Stimulated activated CD8-positive, alpha-beta memory T cell treated with anti-CD3 and anti-CD28 coated beads, Interleukin-4, amount 100 ng/mL, for 24 hours (primary cell): ENCODE results near the gene SIGLEC11.
"Not testable (repeated sequence)": the region's sequence is repeated elsewhere in the genome, so short reads cannot be mapped to it uniquely, and the experiment has no call there.

Source experiments
- DNase-seq: peaks from one replicate; pipeline ENCODE4 v3.0.0-alpha.2; 2020; ENCODE audit warnings: low read depth

SIGLEC11 gene, protein sequence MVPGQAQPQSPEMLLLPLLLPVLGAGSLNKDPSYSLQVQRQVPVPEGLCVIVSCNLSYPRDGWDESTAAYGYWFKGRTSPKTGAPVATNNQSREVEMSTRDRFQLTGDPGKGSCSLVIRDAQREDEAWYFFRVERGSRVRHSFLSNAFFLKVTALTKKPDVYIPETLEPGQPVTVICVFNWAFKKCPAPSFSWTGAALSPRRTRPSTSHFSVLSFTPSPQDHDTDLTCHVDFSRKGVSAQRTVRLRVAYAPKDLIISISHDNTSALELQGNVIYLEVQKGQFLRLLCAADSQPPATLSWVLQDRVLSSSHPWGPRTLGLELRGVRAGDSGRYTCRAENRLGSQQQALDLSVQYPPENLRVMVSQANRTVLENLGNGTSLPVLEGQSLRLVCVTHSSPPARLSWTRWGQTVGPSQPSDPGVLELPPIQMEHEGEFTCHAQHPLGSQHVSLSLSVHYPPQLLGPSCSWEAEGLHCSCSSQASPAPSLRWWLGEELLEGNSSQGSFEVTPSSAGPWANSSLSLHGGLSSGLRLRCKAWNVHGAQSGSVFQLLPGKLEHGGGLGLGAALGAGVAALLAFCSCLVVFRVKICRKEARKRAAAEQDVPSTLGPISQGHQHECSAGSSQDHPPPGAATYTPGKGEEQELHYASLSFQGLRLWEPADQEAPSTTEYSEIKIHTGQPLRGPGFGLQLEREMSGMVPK

DNA sequence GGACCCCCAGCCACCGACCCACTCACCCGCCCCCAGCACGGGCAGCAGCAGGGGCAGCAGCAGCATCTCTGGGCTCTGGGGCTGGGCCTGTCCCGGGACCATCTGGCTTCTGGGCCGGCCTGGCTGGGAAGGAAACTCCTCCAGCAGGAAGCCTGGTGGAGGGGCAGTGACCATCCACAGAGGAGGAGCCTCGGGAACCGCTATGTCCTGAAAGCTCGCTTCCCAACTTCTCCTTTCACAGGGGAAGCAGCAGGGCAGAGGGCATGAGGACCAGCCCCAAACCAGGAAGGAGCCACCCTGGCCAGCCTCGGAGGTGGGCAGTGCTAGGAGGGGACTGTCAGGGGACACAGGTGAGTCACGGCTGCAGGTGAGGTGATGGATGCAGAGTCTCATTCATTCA is at the start of gene SIGLEC11:
TSS of gene SIGLEC11 (minus strand) at position 193 of the 400 bp plus-strand sequence. CDS start at position 102, 91 bp downstream.
- DNase-seq, result not testable (repeated sequence)

DNA sequence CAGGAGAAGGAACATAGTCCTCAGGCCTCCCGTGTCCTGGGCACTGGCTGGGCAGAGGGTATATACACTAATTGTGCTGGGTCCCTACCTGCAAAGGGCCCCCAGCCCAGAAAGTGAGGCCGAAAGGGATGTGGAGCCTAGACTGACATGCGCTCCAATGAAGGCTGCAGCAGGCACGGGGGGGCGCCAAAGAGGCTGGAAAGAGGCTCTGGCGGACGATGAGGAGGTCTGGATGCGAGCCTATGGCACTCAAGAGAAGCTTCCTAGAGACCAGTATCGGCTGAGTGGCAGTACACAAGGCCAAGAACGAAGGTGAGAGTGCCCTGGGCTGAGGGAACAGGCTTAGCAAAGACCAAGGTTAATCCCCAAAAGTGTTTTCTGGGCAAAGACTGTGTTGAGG is 47.6 kb upstream of the SIGLEC11 start:
- no peak for DNase-seq

DNA sequence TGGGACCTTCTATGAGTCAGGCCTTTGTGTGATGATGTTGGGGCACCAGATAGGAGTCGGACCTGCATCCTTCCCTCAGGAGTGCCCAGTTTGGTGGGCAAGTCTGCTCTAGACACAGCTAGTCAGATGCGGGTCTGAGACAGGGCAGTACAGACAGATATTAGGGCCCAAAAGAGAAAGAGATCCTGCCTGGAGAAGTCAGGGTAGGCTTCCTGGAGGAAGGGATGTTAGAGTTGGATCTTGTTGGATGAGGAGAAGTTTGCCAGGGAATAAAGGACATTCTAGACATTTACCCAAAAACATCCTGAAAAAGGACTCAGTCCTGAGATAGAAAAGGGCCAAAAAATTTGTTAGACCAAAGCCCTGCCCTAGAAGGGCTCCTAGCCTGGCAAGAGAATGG is 47.0 kb upstream of the SIGLEC11 start:
- DNase-seq, result no peak

DNA sequence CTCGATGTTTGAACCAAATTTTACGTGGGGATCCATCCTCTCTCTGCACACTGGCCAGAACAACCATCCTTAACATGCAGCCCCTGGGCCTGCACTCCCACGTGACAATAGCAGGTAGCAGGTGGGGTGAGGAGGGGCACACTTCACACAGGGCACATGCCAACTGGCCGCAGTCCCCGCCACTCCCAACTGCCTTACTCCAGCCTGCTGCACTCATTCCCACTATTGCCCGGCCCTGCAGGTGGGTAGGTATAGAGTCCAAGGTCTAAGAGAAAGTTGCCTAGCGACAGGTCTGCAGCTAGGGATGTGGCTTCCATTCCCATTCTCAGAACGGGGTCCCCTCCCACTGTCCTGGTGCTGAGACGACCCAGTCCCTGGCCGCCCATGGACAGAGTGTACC is 46.2 kb upstream of the SIGLEC11 start:
- DNase-seq, result no peak

DNA sequence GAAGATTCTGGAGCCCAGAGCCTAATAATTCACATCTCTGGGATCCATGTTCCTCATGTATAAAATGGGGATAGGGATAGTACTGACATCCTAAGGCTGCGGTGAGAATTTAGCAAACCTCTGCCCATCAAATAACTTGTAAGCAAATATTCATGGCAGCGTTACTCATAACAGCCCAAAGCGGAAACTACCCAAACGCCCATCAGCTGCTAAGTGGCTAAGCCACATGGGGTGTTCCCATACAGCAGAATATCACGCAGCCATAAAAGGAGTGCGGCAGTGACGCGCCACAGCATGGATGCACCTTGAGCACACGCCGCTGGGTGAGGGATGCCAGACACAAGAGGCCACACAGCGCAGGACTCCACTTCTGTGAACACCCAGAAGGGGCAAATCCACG is 44.5 kb upstream of the SIGLEC11 start:
- no peak for DNase-seq

DNA sequence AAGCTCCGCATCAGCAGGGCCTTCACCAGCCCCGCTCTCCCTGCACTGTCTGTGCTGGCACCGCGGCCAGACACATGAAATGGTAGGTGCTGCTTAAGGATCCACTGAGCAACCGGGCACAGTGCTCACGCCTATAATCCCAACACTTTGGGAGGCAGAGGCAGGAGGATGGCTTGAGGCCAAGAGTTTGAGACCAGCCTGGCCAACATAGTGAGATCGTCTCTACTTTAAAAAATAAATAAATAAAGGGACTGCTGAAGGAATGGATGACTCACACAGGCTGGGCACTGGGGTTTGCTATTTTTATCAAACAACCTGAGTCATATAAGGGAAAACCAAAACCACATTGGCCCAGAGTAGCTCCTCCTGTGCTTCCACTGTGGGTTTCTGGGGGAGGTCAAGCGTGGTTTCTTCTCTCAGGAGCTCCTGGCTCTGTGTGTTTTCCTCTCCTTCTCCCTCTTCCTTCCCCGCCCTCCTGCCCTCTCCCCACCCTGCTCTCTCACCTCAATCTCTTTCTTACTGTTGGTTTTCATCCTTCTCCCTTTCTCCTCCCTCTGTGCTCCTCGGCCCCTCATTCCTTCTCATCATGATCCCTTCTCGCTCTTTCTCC is 42.9 kb upstream of the SIGLEC11 start:
- no peak for DNase-seq

DNA sequence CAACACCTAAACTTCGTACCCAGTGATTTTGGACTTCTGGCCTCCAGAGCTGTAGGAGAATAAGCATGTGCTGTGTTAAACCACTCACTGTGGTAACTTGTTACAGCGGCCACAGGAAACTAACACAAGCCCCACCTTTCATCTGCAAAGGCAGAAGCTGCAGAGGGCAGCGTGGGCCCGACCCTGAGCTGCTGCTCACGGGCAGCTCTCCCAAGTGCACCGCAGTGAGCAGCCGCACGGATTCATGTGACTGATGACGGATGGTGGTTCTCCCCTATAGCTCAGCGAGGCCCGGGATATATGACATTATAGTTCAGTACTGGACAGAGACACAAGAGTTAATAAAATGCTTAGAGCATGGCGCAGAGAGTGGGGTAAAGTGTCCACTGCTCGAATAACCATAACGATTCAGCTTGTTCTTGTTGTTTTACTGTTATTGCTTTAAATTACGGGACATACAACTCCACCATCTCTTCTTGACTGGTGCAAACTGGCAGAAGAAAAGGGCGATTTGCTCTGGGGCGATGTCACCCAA is 42.3 kb upstream of the SIGLEC11 start:
- no peak for DNase-seq

DNA sequence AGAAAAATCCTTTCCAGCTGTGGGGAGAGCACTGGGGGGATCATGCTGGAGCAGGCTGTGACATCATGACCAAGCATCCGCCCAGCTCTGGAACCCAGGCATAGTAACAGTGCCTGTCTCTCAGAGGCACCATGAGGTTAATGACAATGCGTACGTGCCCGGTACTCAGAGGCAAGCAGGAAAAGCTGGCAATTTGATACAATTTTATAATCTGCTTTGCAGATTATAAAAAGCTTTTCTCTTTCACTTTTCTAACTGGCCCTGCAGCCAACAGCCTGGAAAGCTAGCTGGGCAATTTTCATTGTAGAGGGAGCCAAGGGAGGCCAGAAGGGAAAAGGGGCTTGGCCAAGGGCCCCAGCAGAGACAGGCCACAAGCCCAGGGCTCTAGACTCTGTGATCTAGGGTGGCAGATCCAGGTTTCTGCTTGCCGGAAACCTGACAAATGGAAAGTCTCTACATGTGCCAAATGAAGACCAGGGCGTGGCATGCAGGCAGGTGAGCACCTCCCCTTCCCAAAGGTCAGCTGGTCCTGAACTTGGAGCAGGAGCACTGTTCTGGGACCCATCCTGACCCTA is 41.5 kb upstream of the SIGLEC11 start:
- no peak for DNase-seq

DNA sequence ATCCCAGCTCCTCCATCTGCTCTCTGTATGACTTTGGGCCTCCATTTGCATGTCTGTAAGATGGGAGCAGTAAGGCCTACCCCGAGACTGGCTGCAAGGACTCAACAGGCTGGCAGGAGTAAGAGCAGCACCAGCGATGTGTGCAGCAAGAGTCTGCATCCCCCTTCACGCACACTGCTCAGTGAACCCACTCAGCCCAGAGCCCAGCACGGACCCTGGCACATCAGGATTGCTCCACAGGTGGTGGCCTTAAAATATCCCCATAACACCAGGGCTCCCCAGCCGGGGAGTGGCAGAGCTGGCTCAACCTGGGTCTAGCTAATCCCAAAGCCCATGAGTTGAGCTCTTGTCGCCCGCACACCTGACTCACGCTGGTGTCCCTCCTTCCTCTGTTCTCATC is 40.8 kb upstream of the SIGLEC11 start:
- no peak for DNase-seq

DNA sequence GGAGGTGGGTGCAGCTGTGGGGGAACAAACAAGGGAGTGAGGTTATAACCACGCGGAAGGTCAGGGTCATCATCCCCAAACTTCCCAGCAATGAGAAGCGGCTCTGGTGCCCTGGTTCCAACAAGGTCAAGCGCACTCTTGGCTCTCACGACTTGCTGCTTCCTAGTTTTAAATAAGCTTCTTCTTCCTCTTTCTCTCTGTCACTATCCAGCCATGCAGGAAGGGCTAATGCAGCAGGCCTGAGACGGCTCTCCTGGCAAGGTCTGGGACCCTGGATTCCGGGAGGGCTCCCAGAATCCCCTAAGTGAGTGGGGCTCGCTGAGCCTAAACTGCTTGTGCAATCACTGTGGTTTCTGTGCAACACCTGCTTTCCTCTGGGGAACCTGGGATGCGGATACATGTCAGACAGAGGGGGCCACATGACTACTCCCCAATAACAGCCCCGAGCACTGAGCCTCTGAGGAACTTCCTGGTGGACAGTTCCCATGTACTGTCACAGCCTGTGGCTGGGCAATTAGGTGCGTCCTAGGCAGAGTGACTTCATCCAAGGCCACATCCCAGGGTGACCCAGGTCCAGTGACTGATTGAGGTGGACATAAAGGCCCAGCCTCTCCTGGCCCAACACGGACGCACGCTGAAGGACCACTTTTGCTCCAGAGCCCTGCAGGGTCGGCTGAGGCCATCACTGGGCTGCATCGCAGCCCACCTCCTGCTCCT is 40.0 kb upstream of the SIGLEC11 start:
- DNase-seq, result no peak

DNA sequence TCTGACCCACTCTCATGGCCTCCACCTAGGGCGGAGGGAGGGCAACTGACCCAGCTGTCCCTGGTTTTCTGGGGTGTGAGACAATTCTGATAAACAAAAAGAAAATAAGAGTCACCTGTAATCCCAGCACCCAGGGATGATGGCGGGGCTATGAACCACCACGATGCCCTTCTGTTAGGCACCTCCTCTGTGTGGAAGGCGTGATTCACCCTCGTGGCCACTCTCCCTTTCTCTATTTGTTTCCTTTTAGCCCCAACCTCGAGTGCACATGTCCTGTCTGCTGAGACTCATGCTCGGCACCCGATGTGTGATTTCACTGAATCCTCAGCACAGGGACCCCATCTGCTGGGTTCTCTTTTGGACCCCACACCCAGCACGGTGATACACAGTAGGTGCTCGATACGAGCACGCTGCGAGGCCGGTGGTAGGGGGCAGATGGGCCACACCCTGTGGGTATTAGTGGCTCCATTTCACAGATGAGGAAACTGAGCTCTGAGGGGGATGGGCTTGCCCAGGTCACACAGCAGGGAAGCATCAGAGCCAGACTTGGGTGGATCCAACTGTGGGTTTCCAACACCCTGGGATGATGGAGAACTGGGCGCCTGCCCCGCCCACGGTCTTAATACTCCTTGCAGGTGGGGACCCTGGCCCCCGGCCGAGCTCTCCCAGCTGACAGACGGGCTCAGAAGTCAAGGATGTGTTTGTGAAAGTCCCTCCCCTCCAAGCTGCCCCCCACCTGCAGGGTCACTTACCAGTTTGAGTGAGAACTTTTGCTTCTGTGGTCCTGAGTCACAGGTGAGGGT is 39.3 kb upstream of the SIGLEC11 start:
- no peak for DNase-seq

DNA sequence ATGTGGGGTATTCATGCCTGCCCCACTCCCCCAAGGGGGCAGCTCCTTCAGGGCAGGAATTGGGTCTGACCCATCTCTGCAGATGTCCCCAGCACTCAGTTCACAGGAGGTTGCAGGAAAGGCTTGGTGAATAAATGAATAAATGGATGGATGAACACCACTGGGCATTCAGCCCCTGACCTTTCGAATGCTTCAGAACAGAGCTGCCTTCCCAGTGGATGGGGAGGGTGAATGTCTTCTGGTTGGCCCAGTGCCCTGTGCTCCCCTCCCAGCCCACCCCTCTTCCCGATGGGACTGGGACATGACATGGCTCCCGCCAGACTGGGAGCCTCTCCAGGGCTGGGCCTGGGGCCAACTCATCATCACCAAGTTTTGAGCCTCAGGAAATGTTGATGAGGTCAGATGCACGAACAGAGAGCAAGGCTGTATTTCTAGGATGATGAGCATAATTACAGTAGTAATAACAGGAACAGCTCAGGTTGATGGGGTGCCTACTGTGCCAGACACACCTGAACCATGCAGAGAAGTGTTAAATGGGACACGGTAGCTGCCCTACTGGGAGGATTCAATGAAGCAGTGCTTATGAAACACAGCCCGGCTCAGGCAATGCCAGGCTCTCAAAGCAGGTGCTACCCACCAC is 38.5 kb upstream of the SIGLEC11 start:
- DNase-seq, result no peak

DNA sequence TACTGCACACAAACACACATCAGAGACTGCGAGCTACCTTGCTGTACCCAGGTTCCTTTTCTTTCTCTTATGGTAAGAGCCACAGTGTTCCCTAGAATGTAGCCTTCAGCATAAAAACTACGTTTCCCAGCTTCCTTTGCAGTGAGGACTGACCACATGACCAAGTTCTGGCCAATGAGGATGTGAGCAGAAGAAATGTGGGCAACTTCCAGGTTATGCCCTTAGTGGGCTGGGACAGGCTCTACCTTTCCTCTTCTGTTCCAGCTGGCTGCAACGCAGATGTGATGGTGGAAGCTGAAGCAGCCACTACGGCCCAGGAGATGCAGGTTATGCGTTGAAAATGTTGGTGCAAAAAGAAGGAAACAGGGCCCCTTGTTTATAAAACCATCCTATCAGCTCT is 36.7 kb upstream of the SIGLEC11 start:
- DNase-seq, result no peak

DNA sequence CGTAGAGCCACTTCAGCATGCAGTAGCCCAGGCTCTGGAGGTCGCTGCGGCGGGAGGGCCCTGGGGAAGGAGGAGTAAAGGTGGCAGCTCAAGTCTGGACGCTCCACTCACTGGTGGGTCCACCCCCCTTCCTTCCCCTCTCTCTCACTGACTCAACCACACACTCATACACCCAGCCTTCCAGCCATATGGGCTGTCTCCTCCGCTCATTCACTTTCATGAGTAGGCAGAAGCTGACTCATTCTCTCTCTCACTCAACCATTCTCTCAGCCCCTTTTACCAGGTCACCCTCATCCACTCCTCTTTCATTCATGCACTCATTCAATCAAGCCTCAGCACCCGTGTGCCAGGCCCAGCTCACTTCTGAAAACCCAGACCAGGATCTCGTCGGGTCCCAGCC is 27.5 kb upstream of the SIGLEC11 start:
- DNase-seq, result no peak

DNA sequence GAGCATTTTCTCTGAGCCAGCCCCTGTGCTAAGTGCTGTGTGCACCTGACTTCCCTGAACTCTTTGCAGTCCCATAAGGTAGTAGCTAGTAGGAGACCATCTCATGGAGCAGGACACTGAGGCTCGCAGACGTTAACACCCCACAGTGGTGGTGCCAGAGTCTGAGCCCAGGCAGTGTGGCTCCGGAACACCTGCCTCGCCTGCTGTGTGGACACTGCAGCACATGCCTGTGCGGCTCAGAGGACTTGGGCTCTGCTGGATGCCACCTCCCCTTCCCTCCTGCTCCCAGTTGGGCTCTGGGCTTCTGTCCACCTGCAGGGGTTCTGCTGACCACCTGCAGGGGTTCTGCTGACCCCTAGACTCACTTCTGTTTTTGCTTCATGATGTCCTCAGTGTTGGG is 27.0 kb upstream of the SIGLEC11 start:
- no peak for DNase-seq

DNA sequence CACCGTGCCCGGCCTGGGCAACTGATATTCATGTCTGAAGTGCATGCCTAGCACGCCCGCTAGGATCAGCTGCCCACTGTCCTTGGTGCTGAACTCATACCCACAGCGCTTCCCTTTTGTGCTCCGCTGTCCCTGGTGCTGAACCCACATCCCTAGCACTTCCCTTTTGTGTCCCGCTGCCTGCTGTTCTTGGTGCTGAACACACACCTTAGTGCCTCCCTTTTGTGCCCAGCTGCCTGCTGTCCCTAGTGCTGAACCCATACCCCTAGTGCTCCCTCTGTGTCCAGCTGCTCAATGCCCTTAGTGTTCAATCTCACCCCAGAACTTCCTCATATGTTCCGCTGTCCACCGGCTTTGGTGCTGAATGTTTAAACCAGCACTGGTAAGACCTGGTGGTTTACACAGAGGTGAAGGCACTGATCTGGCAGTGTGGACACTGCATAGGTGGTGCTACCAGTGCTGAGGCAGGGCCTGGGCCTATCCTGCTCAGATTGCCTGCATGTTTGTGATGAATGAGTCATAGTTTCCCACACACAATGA is 26.3 kb upstream of the SIGLEC11 start:
- peak; percentile 70 for DNase-seq

DNA sequence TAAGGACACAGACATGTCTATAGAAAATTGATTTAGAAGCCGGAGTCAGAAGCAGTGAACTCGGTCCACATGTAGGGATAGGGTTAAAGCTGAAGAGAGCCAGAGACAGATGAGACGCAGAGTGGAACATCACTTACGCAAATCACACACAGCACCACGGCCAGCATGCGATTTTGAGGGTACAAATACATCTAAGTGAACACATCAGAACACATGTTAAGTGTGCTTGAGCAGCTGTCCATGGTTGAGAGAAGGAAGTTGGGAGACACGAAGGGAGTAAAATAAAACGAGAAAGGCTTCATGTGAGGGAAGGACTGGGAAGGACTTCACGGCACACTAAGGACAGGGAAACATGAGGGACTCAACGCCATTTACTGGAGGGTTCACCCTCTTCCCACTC is 25.4 kb upstream of the SIGLEC11 start:
- DNase-seq, result no peak

DNA sequence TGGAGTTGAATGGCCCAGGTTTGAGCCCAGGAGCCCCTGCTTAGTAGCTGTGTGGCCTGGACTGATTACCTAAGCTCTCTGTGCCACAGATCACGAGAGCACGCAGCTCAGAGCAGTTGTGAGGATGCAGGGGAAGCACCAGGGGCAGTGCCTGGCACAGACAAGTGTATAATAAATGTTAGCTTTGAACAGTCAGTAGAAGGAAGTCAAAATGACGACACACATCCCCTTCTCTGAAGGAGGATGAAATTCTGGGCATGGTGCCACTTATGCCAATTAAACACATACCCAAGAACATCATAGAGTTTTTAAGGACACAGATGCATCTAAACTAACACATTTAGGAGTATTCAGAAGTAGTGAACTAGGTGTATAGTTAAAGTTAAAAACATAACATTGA is 24.9 kb upstream of the SIGLEC11 start:
- no peak for DNase-seq

DNA sequence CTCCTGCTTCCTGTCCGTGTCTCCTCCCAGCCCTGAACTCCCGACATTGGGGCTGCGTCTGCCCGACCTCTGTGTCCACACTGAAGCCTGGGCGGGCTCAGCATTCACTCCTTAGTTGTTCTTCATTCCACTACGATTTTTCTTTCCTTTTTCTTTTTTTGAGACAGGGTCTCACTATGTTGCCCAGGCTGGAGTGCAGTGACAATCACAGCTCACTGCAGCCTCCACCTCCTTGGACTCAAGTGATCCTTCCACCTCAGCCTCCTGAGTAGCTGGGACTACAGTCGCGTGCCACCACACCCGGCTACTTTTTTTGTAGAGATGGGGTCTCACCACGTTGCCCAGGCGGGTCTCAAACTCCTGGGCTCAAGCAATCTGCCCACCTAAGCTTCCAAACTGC is 23.5 kb upstream of the SIGLEC11 start:
- no peak for DNase-seq

DNA sequence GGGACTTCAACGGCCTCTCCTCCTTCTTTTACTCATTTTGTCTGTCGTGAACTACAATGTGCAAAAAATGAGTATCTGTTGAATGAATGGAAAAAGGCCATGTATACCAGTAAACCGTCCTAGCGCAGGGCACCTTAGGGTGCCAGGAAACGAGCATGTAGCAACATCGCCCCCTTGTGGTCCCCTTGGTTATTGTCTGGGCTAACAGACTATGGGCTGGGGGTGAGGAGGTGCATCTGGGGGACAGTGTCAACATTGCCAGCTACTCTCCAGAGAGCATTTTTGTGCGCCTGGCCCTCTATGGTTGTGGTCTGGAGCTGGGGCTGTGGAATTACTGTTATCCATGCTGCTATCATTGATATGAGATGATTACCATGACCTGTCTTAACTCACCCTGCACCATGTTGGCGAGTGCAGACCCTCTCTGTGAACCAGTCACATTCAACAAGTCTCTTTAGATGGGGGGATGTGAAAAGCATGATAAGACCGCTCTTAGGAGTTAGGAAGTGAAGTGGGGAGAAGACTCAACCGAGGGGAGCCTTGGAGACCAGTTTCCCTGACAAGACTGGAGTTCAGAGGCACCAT is 22.8 kb upstream of the SIGLEC11 start:
- DNase-seq, result peak; percentile 68
